ENCODE measurements around the gene HES7.

The HES7 gene

DNA sequence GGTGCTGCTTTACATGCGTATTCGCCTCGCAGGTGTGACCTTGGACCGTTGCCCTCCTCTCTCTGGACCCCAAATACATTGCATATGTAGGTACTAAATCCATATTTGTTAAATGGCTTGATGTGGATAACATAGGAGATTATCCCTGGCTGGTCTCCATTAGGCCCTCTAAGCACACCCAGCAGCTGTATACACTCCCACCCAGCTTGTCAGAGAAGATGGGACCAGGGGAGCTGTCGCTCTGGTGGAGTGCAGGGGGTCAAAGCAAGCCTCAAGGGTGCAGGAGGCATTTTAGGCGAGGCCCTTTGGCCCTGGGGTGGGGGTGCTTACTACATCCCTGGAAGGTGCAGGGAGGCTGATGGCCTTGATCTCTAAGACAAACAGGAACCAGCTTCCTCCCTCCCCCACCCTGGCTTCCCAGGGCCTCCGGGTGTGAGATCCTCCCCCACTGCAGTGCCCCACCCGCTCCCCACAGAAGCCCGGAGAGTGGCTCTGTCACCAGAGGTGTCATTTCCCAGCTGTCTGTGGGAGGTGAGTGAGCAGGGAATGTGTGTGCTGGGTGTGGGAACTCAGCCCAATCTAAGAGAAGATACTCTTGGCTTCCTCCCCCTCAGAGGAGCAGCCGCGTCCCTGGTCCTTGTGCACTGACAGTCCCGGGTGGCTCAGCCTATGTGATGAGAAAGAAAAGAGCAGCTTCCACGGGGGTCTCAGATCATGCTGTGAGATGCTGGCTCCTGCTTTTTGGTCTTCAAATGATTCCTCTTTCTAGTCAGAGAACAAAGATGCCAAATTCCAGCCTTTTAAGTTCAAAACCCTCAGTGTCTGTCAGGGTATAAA is 40.3 kb upstream of the HES7 start:
- no peak overlapping the region for H3K4me3 ChIP-seq (ENCODE audit: control insufficient read depth, low read depth, low read length)
- TF ChIP-seq, protein P1, sequence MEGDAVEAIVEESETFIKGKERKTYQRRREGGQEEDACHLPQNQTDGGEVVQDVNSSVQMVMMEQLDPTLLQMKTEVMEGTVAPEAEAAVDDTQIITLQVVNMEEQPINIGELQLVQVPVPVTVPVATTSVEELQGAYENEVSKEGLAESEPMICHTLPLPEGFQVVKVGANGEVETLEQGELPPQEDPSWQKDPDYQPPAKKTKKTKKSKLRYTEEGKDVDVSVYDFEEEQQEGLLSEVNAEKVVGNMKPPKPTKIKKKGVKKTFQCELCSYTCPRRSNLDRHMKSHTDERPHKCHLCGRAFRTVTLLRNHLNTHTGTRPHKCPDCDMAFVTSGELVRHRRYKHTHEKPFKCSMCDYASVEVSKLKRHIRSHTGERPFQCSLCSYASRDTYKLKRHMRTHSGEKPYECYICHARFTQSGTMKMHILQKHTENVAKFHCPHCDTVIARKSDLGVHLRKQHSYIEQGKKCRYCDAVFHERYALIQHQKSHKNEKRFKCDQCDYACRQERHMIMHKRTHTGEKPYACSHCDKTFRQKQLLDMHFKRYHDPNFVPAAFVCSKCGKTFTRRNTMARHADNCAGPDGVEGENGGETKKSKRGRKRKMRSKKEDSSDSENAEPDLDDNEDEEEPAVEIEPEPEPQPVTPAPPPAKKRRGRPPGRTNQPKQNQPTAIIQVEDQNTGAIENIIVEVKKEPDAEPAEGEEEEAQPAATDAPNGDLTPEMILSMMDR (IDR thresholded peaks at IDR 0.05; ENCODE audit: control insufficient read depth, insufficient read depth, low read depth, low read length, missing control alignments), result no peak
- no peak for DNase-seq (ENCODE audit: low read depth)

DNA sequence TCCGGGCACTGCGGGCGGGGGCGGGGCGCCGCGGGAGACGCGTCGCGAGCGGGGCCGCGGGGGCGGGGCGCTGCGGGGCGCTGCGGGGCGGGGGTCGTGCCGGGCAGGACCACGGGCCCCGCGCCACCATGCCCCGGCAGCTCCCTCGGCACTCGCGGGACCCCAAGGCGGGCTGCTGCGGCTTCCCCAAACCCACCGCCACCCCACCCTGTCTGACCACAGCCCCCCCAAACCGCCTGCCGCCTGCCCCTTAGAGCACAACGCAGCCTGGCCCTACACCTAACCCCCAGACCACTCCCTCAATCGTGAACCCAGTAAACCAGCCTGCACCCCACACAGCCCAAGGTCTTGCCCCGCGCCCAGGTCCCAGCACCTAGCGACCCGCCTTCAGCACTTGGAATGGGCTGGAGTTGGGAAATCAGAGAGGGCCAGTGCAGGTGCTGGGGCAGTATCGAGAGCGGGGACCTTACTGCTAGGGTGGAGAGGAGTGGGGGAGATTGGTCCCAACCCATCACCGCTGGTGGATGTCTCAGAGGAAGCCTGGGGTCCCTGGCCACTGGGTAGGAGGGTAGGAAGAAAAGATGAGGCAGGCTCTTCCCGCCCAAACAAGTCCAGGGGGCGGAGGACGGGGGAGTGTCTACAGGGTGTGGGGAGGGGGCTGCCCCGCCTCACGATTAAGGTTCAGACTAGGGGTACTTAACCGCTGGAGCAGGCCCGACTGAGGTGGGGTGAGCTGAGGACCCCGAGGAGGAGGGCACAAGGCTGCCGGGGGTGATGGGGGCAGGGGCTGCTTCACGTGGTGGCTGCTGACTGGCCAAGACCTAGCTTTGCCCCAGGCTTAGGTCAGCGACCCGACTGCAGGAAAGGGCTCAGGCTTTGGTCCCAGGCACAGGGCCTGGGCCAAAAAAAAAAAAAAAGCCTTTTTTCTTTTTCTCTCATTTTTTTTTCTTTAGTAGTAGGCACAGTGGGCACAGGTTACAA is 39.4 kb upstream of the HES7 start:
- DNase-seq (ENCODE audit: low read depth), result no peak
- TF ChIP-seq, protein P1 (IDR thresholded peaks at IDR 0.05; ENCODE audit: control insufficient read depth, insufficient read depth, low read depth, low read length, missing control alignments), result no peak
- peak overlapping the region; percentile 97 for H3K4me3 ChIP-seq (ENCODE audit: control insufficient read depth, low read depth, low read length)

- DNase-seq (ENCODE audit: low read depth), result no peak
- peak within 1 kb of the TSS; percentile 97 for H3K4me3 ChIP-seq (ENCODE audit: control insufficient read depth, low read depth, low read length)
Observed at GRCh38 chr17:8162233-8162996, 38.5 kb upstream of the HES7 start, which contains the start of gene VAMP2. TSS of gene VAMP2 (minus strand) at chr17:8162948. CDS start at chr17:8162879, 69 bp downstream.

DNA sequence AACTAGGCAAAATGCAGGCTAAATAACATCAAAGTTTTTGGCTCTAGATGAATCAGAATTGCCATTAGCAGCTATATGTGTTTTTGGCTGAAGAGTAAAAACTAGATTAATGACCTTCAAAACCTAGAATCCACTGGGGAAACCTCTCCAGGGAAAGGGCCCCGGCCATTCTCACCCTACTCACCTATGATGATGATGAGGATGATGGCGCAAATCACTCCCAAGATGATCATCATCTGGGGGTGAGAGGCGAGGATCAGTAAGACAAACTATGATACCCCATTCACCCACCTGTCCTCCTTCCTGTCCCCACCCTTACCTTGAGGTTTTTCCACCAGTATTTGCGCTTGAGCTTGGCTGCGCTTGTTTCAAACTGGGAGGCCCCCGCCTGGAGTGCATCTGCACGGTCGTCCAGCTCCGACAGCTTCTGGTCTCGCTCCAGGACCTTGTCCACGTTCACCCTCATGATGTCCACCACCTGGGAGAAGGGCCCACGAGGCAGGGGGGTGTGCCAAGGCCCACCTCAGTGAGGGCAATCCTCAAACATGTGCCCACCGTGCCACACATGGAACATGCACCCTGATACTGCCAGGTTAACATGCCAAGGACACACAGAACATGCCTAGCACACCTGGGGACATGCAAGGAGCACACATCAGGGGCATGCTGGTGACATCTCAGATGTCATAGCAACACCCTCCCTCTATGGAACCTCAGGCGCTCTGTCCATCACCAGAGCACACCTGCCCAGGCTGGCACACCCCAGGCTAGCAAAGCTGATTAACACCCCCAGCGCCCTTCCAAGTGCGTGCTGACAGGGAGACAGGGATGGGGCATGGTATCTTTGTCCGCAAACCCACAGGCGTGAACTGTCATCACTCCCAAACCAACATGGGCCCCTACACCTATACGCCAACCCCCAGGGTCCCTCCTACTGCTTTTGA is 37.7 kb upstream of the HES7 start:
- TF ChIP-seq, protein P1 (IDR thresholded peaks at IDR 0.05; ENCODE audit: control insufficient read depth, insufficient read depth, low read depth, low read length, missing control alignments), result no peak
- H3K4me3 ChIP-seq (ENCODE audit: control insufficient read depth, low read depth, low read length), result peak overlapping the region; percentile 97
- DNase-seq (ENCODE audit: low read depth), result no peak

More at GRCh38 chr17:8162233-8162996, 38.5 kb upstream of the HES7 start, which contains the start of gene VAMP2:
- TF ChIP-seq, protein P1 (IDR thresholded peaks at IDR 0.05; ENCODE audit: control insufficient read depth, insufficient read depth, low read depth, low read length, missing control alignments), result no peak

DNA sequence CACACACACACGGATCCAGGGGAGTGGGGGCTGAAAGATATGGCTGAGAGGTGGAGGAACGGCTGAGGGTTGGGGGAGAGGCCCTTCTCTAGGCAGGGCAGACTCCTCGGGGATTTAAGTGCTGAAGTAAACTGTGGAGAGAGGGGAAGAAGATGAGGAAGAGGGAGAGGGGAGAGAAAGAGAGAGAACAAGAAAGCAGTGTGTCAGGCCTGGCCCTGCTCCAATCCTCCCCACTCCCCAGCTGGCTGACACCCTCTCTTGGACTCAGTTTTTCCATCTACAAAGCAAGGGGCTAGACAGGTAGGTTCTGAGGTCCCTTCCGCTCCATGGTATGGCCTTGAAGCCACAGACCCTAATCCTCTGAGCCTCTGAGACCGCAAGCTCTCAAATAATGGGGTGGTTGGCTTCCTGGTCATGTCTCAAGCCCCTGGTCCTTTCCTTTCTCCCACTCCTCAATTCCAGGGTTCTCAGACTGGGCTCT is 36.9 kb upstream of the HES7 start:
- no peak overlapping the region for H3K4me3 ChIP-seq (ENCODE audit: control insufficient read depth, low read depth, low read length)

More for the DNA sequence above, 36.9 kb upstream of the HES7 start:
- TF ChIP-seq, protein P1 (IDR thresholded peaks at IDR 0.05; ENCODE audit: control insufficient read depth, insufficient read depth, low read depth, low read length, missing control alignments), result no peak
- DNase-seq (ENCODE audit: low read depth), result no peak
